Mucosa of stomach (tissue), 1 donor: Measurements from ENCODE around the gene NEURL3.

Source experiments
- H3K27me3 ChIP-seq: one replicate; pipeline ENCODE4 v1.7.0; 2013; ENCODE audit warnings: mild to moderate bottlenecking, low read length; ENCODE audit not compliant: control insufficient read depth, insufficient read depth
- H3K36me3 ChIP-seq: one replicate; pipeline ENCODE4 v1.7.0; 2013; ENCODE audit warnings: low read length; ENCODE audit not compliant: control insufficient read depth, insufficient read depth
- H3K4me1 ChIP-seq: one replicate; pipeline ENCODE4 v1.7.0; 2013; ENCODE audit warnings: mild to moderate bottlenecking, low read length; ENCODE audit not compliant: control insufficient read depth, insufficient read depth
- H3K4me3 ChIP-seq: one replicate; pipeline ENCODE4 v1.7.0; 2013; ENCODE audit warnings: low read length
- H3K9ac ChIP-seq: one replicate; pipeline ENCODE4 v1.7.0; 2013; ENCODE audit warnings: mild to moderate bottlenecking, low read length, moderate library complexity
- H3K9me3 ChIP-seq: one replicate; pipeline ENCODE4 v1.7.0; 2013; ENCODE audit warnings: mild to moderate bottlenecking, low read length, moderate library complexity; ENCODE audit not compliant: control insufficient read depth
- donor health status: Pancreatic carcinoma.

The NEURL3 gene

GRCh38 chr2:96548558-96549465 lies 43.7 kb upstream of the NEURL3 start:
- no peaks in the 10 kb centered on the region for H3K36me3 ChIP-seq
- peaks cover 8% of the 10 kb centered on the region for H3K4me1 ChIP-seq
- no peaks in the 10 kb centered on the region for H3K27me3 ChIP-seq
- H3K4me3 ChIP-seq, result no peak overlapping the region
- no peak overlapping the region for H3K9ac ChIP-seq
- no peaks in the 10 kb centered on the region for H3K9me3 ChIP-seq

- Histone ChIP-seq H3K36me3 (no peaks in the 10 kb centered on the region), H3K27me3 (no peaks in the 10 kb centered on the region), H3K4me3 (no peak overlapping the region), H3K9ac (no peak overlapping the region), H3K9me3 (no peaks in the 10 kb centered on the region), H3K4me1 (peaks cover 8% of the 10 kb centered on the region)
These were observed 42.6 kb upstream of the NEURL3 start for GRCh38 chr2:96547731-96548171.

GRCh38 chr2:96547203-96547641 lies 42.1 kb upstream of the NEURL3 start:
- no peaks in the 10 kb centered on the region for H3K9me3 ChIP-seq
- H3K36me3 ChIP-seq, result no peaks in the 10 kb centered on the region
- no peaks in the 10 kb centered on the region for H3K27me3 ChIP-seq
- H3K9ac ChIP-seq, result no peak overlapping the region
- H3K4me3 ChIP-seq, result no peak overlapping the region
- peaks cover 8% of the 10 kb centered on the region for H3K4me1 ChIP-seq

- no peaks in the 10 kb centered on the region for H3K27me3 ChIP-seq
- H3K9me3 ChIP-seq, result no peaks in the 10 kb centered on the region
- H3K4me1 ChIP-seq, result peaks cover 8% of the 10 kb centered on the region
- H3K36me3 ChIP-seq, result no peaks in the 10 kb centered on the region
- H3K9ac ChIP-seq, result no peak overlapping the region
- H3K4me3 ChIP-seq, result no peak overlapping the region
These were observed 41.6 kb upstream of the NEURL3 start for GRCh38 chr2:96546797-96547196.

GRCh38 chr2:96546321-96546720 lies 41.2 kb upstream of the NEURL3 start:
- H3K4me1 ChIP-seq, result peaks cover 8% of the 10 kb centered on the region

GRCh38 chr2:96542357-96542977 lies 37.3 kb upstream of the NEURL3 start:
- H3K36me3 ChIP-seq, result no peaks in the 10 kb centered on the region
- no peak overlapping the region for H3K4me3 ChIP-seq
- no peak overlapping the region for H3K9ac ChIP-seq
- H3K27me3 ChIP-seq, result peaks cover 15% of the 10 kb centered on the region
- peaks cover 22% of the 10 kb centered on the region for H3K4me1 ChIP-seq
- no peaks in the 10 kb centered on the region for H3K9me3 ChIP-seq

More at GRCh38 chr2:96546321-96546720, 41.2 kb upstream of the NEURL3 start:
- Histone ChIP-seq H3K4me3 (no peak overlapping the region), H3K27me3 (no peaks in the 10 kb centered on the region), H3K9me3 (no peaks in the 10 kb centered on the region), H3K9ac (no peak overlapping the region), H3K36me3 (no peaks in the 10 kb centered on the region)

GRCh38 chr2:96541398-96542152 lies 36.4 kb upstream of the NEURL3 start:
- H3K4me1 ChIP-seq, result peaks cover 18% of the 10 kb centered on the region
- no peak overlapping the region for H3K9ac ChIP-seq
- peaks cover 21% of the 10 kb centered on the region for H3K27me3 ChIP-seq
- H3K9me3 ChIP-seq, result no peaks in the 10 kb centered on the region
- no peaks in the 10 kb centered on the region for H3K36me3 ChIP-seq
- no peak overlapping the region for H3K4me3 ChIP-seq

GRCh38 chr2:96540136-96540535 lies 35.0 kb upstream of the NEURL3 start:
- Histone ChIP-seq H3K9me3 (no peaks in the 10 kb centered on the region), H3K4me3 (no peak overlapping the region), H3K4me1 (peaks cover 17% of the 10 kb centered on the region), H3K36me3 (no peaks in the 10 kb centered on the region), H3K9ac (peak overlapping the region; percentile 4), H3K27me3 (peaks cover 21% of the 10 kb centered on the region)

GRCh38 chr2:96539215-96539920 lies 34.2 kb upstream of the NEURL3 start:
- no peaks in the 10 kb centered on the region for H3K36me3 ChIP-seq
- H3K9me3 ChIP-seq, result no peaks in the 10 kb centered on the region
- H3K9ac ChIP-seq, result no peak overlapping the region
- peaks cover 21% of the 10 kb centered on the region for H3K27me3 ChIP-seq
- H3K4me3 ChIP-seq, result no peak overlapping the region
- peaks cover 21% of the 10 kb centered on the region for H3K4me1 ChIP-seq

- Histone ChIP-seq H3K36me3 (no peaks in the 10 kb centered on the region), H3K9ac (peak overlapping the region; percentile 82), H3K9me3 (no peaks in the 10 kb centered on the region), H3K4me3 (peak overlapping the region; percentile 53), H3K4me1 (peaks cover 27% of the 10 kb centered on the region), H3K27me3 (peaks cover 21% of the 10 kb centered on the region)
These were observed 33.5 kb upstream of the NEURL3 start for GRCh38 chr2:96538487-96539214.
